Measurements from ENCODE around the gene TBC1D2. TPM values are rescaled to one million over a fixed set of nuclear protein-coding genes. Genes with fewer than 3 reads are reported as not detected.

Gene TBC1D2
- total RNA-seq, 1 experiment from 2014 or later, result 11.1 TPM

DNA sequence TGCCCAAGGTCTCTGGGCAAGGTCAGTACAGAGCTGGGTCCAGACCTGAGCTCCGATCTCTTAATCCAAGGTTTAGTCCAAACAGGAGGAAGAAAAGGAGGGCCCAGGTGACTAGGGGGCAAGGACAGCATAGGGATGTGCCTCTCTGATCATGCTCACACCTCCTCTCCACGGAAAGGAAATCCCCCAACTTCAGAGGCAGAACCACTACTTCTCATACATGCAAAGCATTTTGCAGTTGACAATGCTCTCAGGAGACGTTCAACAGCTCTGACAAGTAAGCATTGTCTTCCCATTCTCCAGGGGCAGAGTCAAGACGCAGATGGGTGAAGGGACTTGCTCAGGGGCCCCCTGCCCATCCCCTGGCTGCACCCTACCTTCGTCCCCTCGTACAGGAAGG, 54.3 kb downstream of the TBC1D2 start (continued):
- TF ChIP-seq MXD4 (CRISPR knock-in tag; IDR thresholded peaks at IDR 0.05; ENCODE audit: borderline replicate concordance) (no peak), ZMAT4 (CRISPR knock-in tag; IDR thresholded peaks at IDR 0.05) (no peak), ZNF219 (CRISPR knock-in tag; IDR thresholded peaks at IDR 0.05; ENCODE audit: borderline replicate concordance) (no peak), KAT7 (CRISPR knock-in tag; IDR thresholded peaks at IDR 0.05; ENCODE audit: borderline replicate concordance) (no peak), TP53 (CRISPR knock-in tag; IDR thresholded peaks at IDR 0.05) (no peak), ZNF396 (CRISPR knock-in tag; IDR thresholded peaks at IDR 0.05; ENCODE audit: borderline replicate concordance) (no peak)
- TF ChIP-seq, protein P1, sequence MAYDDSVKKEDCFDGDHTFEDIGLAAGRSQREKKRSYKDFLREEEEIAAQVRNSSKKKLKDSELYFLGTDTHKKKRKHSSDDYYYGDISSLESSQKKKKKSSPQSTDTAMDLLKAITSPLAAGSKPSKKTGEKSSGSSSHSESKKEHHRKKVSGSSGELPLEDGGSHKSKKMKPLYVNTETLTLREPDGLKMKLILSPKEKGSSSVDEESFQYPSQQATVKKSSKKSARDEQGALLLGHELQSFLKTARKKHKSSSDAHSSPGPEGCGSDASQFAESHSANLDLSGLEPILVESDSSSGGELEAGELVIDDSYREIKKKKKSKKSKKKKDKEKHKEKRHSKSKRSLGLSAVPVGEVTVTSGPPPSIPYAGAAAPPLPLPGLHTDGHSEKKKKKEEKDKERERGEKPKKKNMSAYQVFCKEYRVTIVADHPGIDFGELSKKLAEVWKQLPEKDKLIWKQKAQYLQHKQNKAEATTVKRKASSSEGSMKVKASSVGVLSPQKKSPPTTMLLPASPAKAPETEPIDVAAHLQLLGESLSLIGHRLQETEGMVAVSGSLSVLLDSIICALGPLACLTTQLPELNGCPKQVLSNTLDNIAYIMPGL (CRISPR knock-in tag; IDR thresholded peaks at IDR 0.05), result no peak

DNA sequence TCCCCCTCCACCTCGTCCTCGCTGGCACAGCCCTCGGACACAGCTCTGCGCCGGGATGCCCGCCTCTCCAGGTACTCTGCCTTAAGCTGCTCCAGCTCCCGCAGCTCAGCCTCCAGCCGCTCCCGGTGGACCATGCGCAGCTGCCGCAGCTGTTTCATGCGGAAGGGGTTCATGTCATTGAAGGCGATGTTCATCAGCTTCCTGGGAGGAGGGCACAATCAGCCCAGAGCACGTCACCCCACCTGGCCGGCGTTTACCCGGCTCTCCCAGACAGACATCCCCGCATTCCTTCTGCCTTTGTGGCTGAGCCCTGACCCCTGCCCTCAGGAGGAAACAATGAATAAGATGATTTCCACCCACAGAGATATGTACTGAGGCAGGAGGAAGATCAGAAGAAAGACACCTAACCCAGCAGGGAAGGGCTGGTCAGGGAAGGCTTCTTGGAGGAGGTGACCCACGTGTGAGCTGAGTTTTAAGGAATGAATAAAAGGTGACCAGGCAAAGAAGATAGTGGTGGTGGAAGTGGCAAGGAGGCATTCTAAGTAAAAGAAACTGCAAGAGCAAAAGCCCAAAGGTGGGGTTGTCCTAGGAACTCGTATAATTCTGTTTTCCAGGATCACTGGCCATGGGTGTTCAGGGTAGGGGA, 55.9 kb downstream of the TBC1D2 start:
- ChIA-PET POLR2A (no interaction called here), CTCF (interaction anchor here (1.0 to 1.8 kb wide), 3 partner anchors 35 to 116 kb away, joined by 3 to 5 read pairs (median 4); partner anchors contain the start of gene TBC1D2)
- peak; percentile 22 for DNase-seq (ENCODE audit: low spot score)
- Mint-ChIP-seq H3K4me1 (peaks cover 27% of the 10 kb centered on the region), H3K36me3 (peaks cover 5% of the 10 kb centered on the region), H3K4me3 (no peak overlapping the region), H3K9me3 (no peaks in the 10 kb centered on the region), H3K27me3 (ENCODE audit: low read depth) (no peaks in the 10 kb centered on the region), H3K27ac (peak overlapping the region; percentile 35; the same call in 1 of the 2 replicates)
- TF ChIP-seq TCF7 (CRISPR knock-in tag; IDR thresholded peaks at IDR 0.05; ENCODE audit: low read depth) (no peak), KAT7 (CRISPR knock-in tag; IDR thresholded peaks at IDR 0.05; ENCODE audit: borderline replicate concordance) (no peak), FOXP1 (CRISPR knock-in tag; IDR thresholded peaks at IDR 0.05; ENCODE audit: borderline replicate concordance) (no peak), ZNF138 (CRISPR knock-in tag; conservative IDR thresholded peaks at IDR 0.05) (no peak), ZNF232 (CRISPR knock-in tag; IDR thresholded peaks at IDR 0.05) (no peak), RELA (CRISPR knock-in tag; IDR thresholded peaks at IDR 0.05; ENCODE audit: borderline replicate concordance) (no peak), CBFB (CRISPR knock-in tag; IDR thresholded peaks at IDR 0.05; ENCODE audit: low read depth) (no peak), ZNF396 (CRISPR knock-in tag; IDR thresholded peaks at IDR 0.05; ENCODE audit: borderline replicate concordance) (no peak), NR2C2 (CRISPR knock-in tag; IDR thresholded peaks at IDR 0.05) (no peak), CDX4 (CRISPR knock-in tag; IDR thresholded peaks at IDR 0.05; ENCODE audit: borderline replicate concordance) (no peak), ZNF416 (CRISPR knock-in tag; IDR thresholded peaks at IDR 0.05) (no peak), CTCF (IDR thresholded peaks at IDR 0.05) (no peak), IRF2 (CRISPR knock-in tag; IDR thresholded peaks at IDR 0.05; ENCODE audit: borderline replicate concordance, low read depth) (no peak), ZNF532 (CRISPR knock-in tag; IDR thresholded peaks at IDR 0.05; ENCODE audit: borderline replicate concordance) (no peak), CREB1 (CRISPR knock-in tag; IDR thresholded peaks at IDR 0.05) (no peak)
- TF ChIP-seq, protein P2, sequence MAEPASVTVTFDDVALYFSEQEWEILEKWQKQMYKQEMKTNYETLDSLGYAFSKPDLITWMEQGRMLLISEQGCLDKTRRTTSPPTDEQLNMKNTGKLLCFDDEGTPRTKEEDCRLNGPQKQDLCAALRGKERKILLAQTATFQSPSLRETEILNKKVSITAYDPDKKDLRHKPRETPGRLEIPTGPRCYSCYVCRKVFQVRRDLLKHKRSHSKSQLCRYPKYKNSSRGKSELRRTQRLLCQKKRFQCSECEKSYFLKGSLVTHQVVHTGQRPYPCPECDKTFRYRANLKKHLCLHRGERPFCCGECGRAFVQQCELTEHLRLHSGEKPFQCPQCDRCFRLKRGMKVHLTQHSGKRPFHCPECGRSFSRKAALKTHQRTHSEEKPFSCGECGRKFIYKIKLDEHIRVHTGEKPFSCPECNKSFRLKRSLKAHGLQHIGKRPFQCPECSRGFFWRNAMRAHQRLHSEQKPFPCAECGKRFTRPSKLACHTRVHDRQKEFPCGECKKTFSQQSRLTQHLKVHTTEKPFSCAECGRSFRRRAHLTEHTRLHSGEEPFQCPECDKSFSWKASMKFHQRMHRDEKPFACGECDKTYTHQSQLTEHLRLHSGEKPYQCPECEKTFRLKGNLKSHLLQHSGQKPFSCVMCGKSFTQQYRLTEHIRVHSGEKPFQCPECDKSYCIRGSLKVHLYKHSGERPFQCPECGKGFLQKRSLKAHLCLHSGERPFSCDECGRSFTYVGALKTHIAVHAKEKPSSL (CRISPR knock-in tag; conservative IDR thresholded peaks at IDR 0.05), result no peak
- ATAC-seq, result peak; percentile 69

All from WTC11 (cell line).